ENCODE data around the gene METAP2.

The METAP2 gene

DNA sequence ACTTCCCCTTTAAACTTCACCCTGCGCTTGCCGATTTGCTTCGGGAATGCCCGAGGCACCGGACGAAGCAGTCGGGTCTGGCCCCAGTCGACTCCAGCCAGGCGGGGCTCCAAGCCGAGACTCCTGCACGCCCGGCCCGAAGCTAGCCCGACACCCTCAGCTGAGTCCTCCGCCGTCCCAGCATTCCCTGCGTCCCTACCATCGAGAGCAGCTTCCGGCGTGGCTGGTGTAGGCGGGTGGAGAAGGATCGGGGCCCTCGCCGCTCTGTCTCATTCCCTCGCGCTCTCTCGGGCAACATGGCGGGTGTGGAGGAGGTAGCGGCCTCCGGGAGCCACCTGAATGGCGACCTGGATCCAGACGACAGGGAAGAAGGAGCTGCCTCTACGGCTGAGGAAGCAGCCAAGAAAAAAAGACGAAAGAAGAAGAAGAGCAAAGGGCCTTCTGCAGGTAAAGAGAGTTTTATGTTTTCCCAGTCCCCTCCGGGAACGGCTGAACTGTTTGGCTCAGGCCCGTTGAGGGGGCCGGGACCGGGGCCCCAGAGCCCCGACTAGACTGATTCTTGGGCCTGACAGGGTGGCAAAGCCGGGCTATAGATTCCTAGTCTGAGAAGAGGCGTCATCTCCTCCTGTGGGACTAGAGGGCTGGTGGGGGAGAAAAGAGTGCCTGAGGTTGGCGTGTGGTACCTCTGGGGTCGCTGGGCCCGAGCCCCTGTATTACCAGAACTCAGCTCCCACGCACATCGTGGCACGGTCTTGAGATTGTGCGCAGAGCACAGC is at the start of gene METAP2 (continued):
- no peak for TF ChIP-seq ZBTB1 (tag by site-specific recombination; IDR thresholded peaks at IDR 0.05)
- peak; percentile 86 for TF ChIP-seq EGR2 (tag by site-specific recombination; IDR thresholded peaks at IDR 0.05; ENCODE audit: low read depth)
- TF ChIP-seq, protein P1, sequence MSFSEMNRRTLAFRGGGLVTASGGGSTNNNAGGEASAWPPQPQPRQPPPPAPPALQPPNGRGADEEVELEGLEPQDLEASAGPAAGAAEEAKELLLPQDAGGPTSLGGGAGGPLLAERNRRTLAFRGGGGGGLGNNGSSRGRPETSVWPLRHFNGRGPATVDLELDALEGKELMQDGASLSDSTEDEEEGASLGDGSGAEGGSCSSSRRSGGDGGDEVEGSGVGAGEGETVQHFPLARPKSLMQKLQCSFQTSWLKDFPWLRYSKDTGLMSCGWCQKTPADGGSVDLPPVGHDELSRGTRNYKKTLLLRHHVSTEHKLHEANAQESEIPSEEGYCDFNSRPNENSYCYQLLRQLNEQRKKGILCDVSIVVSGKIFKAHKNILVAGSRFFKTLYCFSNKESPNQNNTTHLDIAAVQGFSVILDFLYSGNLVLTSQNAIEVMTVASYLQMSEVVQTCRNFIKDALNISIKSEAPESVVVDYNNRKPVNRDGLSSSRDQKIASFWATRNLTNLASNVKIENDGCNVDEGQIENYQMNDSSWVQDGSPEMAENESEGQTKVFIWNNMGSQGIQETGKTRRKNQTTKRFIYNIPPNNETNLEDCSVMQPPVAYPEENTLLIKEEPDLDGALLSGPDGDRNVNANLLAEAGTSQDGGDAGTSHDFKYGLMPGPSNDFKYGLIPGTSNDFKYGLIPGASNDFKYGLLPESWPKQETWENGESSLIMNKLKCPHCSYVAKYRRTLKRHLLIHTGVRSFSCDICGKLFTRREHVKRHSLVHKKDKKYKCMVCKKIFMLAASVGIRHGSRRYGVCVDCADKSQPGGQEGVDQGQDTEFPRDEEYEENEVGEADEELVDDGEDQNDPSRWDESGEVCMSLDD (tag by site-specific recombination; IDR thresholded peaks at IDR 0.05) = 0 out of 2 replicates have a peak, but pooled peaks have one; percentile 45
- no peak for TF ChIP-seq ZNF473 (tag by site-specific recombination; IDR thresholded peaks at IDR 0.05)
- TF ChIP-seq HOXC10 (CRISPR knock-in tag; IDR thresholded peaks at IDR 0.05) = no peak
- no peak for TF ChIP-seq ZNF223 (tag by site-specific recombination; IDR thresholded peaks at IDR 0.05)
- TF ChIP-seq, protein P2, sequence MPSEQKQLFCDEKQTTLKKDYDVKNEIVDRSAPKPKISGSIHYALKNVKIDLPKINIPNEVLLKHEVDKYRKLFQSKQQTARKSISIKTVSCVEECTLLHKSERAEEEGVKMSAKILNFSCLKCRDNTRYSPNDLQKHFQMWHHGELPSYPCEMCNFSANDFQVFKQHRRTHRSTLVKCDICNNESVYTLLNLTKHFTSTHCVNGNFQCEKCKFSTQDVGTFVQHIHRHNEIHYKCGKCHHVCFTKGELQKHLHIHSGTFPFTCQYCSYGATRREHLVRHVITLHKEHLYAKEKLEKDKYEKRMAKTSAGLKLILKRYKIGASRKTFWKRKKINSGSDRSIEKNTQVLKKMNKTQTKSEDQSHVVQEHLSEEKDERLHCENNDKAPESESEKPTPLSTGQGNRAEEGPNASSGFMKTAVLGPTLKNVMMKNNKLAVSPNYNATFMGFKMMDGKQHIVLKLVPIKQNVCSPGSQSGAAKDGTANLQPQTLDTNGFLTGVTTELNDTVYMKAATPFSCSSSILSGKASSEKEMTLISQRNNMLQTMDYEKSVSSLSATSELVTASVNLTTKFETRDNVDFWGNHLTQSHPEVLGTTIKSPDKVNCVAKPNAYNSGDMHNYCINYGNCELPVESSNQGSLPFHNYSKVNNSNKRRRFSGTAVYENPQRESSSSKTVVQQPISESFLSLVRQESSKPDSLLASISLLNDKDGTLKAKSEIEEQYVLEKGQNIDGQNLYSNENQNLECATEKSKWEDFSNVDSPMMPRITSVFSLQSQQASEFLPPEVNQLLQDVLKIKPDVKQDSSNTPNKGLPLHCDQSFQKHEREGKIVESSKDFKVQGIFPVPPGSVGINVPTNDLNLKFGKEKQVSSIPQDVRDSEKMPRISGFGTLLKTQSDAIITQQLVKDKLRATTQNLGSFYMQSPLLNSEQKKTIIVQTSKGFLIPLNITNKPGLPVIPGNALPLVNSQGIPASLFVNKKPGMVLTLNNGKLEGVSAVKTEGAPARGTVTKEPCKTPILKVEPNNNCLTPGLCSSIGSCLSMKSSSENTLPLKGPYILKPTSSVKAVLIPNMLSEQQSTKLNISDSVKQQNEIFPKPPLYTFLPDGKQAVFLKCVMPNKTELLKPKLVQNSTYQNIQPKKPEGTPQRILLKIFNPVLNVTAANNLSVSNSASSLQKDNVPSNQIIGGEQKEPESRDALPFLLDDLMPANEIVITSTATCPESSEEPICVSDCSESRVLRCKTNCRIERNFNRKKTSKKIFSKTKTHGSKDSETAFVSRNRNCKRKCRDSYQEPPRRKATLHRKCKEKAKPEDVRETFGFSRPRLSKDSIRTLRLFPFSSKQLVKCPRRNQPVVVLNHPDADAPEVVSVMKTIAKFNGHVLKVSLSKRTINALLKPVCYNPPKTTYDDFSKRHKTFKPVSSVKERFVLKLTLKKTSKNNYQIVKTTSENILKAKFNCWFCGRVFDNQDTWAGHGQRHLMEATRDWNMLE (tag by site-specific recombination; conservative IDR thresholded peaks at IDR 0.05; ENCODE audit: low read depth) = peak; percentile 60
- peak; percentile 37; the same call in 1 of the 2 replicates for TF ChIP-seq ZBTB8A (tag by site-specific recombination; IDR thresholded peaks at IDR 0.05)
- peak; percentile 27; the same call in 1 of the 2 replicates for TF ChIP-seq ZNF561 (tag by site-specific recombination; IDR thresholded peaks at IDR 0.05; ENCODE audit: borderline replicate concordance)
- peak; percentile 73 for TF ChIP-seq ZNF629 (tag by site-specific recombination; IDR thresholded peaks at IDR 0.05)
- TF ChIP-seq KLF7 (tag by site-specific recombination; IDR thresholded peaks at IDR 0.05; ENCODE audit: borderline replicate concordance) = no peak
- TF ChIP-seq ZNF670 (tag by site-specific recombination; IDR thresholded peaks at IDR 0.05; ENCODE audit: low read depth) = no peak
- TF ChIP-seq, protein P3, sequence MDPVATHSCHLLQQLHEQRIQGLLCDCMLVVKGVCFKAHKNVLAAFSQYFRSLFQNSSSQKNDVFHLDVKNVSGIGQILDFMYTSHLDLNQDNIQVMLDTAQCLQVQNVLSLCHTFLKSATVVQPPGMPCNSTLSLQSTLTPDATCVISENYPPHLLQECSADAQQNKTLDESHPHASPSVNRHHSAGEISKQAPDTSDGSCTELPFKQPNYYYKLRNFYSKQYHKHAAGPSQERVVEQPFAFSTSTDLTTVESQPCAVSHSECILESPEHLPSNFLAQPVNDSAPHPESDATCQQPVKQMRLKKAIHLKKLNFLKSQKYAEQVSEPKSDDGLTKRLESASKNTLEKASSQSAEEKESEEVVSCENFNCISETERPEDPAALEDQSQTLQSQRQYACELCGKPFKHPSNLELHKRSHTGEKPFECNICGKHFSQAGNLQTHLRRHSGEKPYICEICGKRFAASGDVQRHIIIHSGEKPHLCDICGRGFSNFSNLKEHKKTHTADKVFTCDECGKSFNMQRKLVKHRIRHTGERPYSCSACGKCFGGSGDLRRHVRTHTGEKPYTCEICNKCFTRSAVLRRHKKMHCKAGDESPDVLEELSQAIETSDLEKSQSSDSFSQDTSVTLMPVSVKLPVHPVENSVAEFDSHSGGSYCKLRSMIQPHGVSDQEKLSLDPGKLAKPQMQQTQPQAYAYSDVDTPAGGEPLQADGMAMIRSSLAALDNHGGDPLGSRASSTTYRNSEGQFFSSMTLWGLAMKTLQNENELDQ (tag by site-specific recombination; IDR thresholded peaks at IDR 0.05; ENCODE audit: low read depth) = no peak
- no peak for TF ChIP-seq ZNF654 (tag by site-specific recombination; IDR thresholded peaks at IDR 0.05; ENCODE audit: low read depth)
- no peak for TF ChIP-seq HOXD13 (CRISPR knock-in tag; IDR thresholded peaks at IDR 0.05; ENCODE audit: borderline replicate concordance)
- TF ChIP-seq SETDB1 (IDR thresholded peaks at IDR 0.05; ENCODE audit: insufficient read length, low read length) = no peak
- TF ChIP-seq, protein P4, sequence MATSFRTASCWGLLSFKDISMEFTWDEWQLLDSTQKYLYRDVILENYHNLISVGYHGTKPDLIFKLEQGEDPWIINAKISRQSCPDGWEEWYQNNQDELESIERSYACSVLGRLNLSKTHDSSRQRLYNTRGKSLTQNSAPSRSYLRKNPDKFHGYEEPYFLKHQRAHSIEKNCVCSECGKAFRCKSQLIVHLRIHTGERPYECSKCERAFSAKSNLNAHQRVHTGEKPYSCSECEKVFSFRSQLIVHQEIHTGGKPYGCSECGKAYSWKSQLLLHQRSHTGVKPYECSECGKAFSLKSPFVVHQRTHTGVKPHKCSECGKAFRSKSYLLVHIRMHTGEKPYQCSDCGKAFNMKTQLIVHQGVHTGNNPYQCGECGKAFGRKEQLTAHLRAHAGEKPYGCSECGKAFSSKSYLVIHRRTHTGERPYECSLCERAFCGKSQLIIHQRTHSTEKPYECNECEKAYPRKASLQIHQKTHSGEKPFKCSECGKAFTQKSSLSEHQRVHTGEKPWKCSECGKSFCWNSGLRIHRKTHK (tag by site-specific recombination; IDR thresholded peaks at IDR 0.05) = no peak
- TF ChIP-seq ZNF600 (tag by site-specific recombination; IDR thresholded peaks at IDR 0.05) = peak; percentile 81
- TF ChIP-seq ZNF138 (tag by site-specific recombination; IDR thresholded peaks at IDR 0.05; ENCODE audit: borderline replicate concordance) = no peak
- no peak for TF ChIP-seq ZNF837 (tag by site-specific recombination; IDR thresholded peaks at IDR 0.05)
- TF ChIP-seq ZNF146 (tag by site-specific recombination; IDR thresholded peaks at IDR 0.05) = no peak
- peak; percentile 78 for TF ChIP-seq ZNF324 (tag by site-specific recombination; IDR thresholded peaks at IDR 0.05)
- no peak for TF ChIP-seq ZNF37A (tag by site-specific recombination; IDR thresholded peaks at IDR 0.05)
- TF ChIP-seq ZNF555 (tag by site-specific recombination; conservative IDR thresholded peaks at IDR 0.05) = no peak
- TF ChIP-seq ZNF585B (tag by site-specific recombination; IDR thresholded peaks at IDR 0.05) = no peak
- no peak for TF ChIP-seq ZNF311 (tag by site-specific recombination; IDR thresholded peaks at IDR 0.05; ENCODE audit: borderline replicate concordance)
- TF ChIP-seq ZBTB48 (tag by site-specific recombination; IDR thresholded peaks at IDR 0.05) = no peak; the same call in 1 of the 2 replicates
- TF ChIP-seq, protein P5, sequence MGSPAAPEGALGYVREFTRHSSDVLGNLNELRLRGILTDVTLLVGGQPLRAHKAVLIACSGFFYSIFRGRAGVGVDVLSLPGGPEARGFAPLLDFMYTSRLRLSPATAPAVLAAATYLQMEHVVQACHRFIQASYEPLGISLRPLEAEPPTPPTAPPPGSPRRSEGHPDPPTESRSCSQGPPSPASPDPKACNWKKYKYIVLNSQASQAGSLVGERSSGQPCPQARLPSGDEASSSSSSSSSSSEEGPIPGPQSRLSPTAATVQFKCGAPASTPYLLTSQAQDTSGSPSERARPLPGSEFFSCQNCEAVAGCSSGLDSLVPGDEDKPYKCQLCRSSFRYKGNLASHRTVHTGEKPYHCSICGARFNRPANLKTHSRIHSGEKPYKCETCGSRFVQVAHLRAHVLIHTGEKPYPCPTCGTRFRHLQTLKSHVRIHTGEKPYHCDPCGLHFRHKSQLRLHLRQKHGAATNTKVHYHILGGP (tag by site-specific recombination; IDR thresholded peaks at IDR 0.05) = no peak

Measured in HEK293 (cell line).